Tibial nerve (tissue), 4 donors: ENCODE measurements around the gene STAMBP. TPM values are rescaled to one million over a fixed set of nuclear protein-coding genes. Genes with fewer than 3 reads are reported as not detected.

Source experiments
- DNase-seq, 2 donors: peaks; one replicate each; pipeline ENCODE4 v3.0.0-alpha.2; 2019; ENCODE audit warnings: low spot score in 2 of 2
- H3K27ac ChIP-seq, 4 donors: fragments of 200-600 bp; sonication (generic) in 3 of 4; one replicate each; pipeline ENCODE4 v1.5.1; 2017 to 2019; ENCODE audit warnings: mild to moderate bottlenecking in 1 of 4
- H3K27me3 ChIP-seq, 2 donors: fragments of 200-600 bp; sonication (generic) in 1 of 2; one replicate each; pipeline versions ENCODE4 v1.5.1 to v1.6.0; 2017 to 2019
- H3K36me3 ChIP-seq, 3 donors: fragments of 200-600 bp; sonication (generic); one replicate each; pipeline ENCODE4 v1.5.1; 2018 to 2019
- H3K4me1 ChIP-seq, 4 donors: fragments of 200-600 bp; sonication (generic) in 3 of 4; one replicate each; pipeline ENCODE4 v1.5.1; 2017 to 2019
- H3K4me3 ChIP-seq, 4 donors: fragments of 200-600 bp; sonication (generic) in 3 of 4; one replicate each; pipeline ENCODE4 v1.5.1; 2017 to 2019; ENCODE audit warnings: mild to moderate bottlenecking in 1 of 4, moderate library complexity in 1 of 4
- H3K9me3 ChIP-seq, 4 donors: fragments of 200-600 bp; sonication (generic) in 3 of 4; one replicate each; pipeline ENCODE4 v1.5.1; 2017 to 2019
- CTCF ChIP-seq, 5 experiments: fragments of 200-600 bp in 3 of 5; fragments of 450-650 bp in 2 of 5; sonication (generic) in 3 of 5; IDR thresholded peaks; one replicate each; pipeline ENCODE4 v1.5.1; 2016 to 2019; ENCODE audit warnings: antibody characterized with exemption in 5 of 5, mild to moderate bottlenecking in 3 of 5, moderate library complexity in 2 of 5
- EP300 ChIP-seq, 2 donors: sonication (generic); formaldehyde crosslinking; IDR thresholded peaks; one replicate each; pipeline ENCODE4 v1.6.1; 2017; ENCODE audit warnings: antibody characterized with exemption in 2 of 2, mild to moderate bottlenecking in 1 of 2
- POLR2A ChIP-seq, 2 donors: fragments of 450-650 bp; IDR thresholded peaks; one replicate each; pipeline ENCODE4 v1.6.1; 2017; ENCODE audit warnings: antibody characterized with exemption in 2 of 2, mild to moderate bottlenecking in 2 of 2, moderate library complexity in 2 of 2
- WGBS, 2 donors: methylation state at CpG; one replicate each; pipeline ENCODE4 v1.1.5; 2018; 5-methylcytosine and 5-hydroxymethylcytosine counted together
- total RNA-seq, 4 donors: library from RNA; depleted of rRNA; stranded (reverse); fragments of >200 nt; gene quantifications; one replicate each; pipeline ENCODE4 v1.1.0, GENCODE V29; 2016

Gene STAMBP
- total RNA-seq, 4 donors from 2014 or later: 20.7 to 47.2 (median 24.8) TPM

- TF ChIP-seq EP300 (IDR thresholded peaks at IDR 0.05) (no peak), POLR2A (IDR thresholded peaks at IDR 0.05) (no peak), CTCF (IDR thresholded peaks at IDR 0.05) (no peak)
- Histone ChIP-seq H3K27ac (no peak overlapping the region), H3K36me3 (no peaks in the 10 kb centered on the region), H3K9me3 (no peaks in the 10 kb centered on the region), H3K4me1 (no peaks in the 10 kb centered on the region), H3K4me3 (no peak overlapping the region), H3K27me3 (peaks cover 0 to 9% of the 10 kb centered on the region in 2 donors)
- DNase-seq: no peak
These were observed 16.1 kb upstream of the STAMBP start for GRCh38 chr2:73812635-73813034.

GRCh38 chr2:73818296-73818695, 10.5 kb upstream of the STAMBP start:
- peaks cover 0 to 16% of the 10 kb centered on the region in 2 donors for H3K27me3 ChIP-seq
- no peaks in the 10 kb centered on the region for H3K9me3 ChIP-seq
- DNase-seq: no peak
- H3K27ac ChIP-seq: no peak overlapping the region
- no peaks in the 10 kb centered on the region for H3K4me1 ChIP-seq
- no peak overlapping the region for H3K4me3 ChIP-seq
- H3K36me3 ChIP-seq: no peaks in the 10 kb centered on the region
- WGBS, 2 donors: 80 to 84% methylated on average over 18 of the region's 18 CpGs
- TF ChIP-seq CTCF (IDR thresholded peaks at IDR 0.05): no peak
- TF ChIP-seq POLR2A (IDR thresholded peaks at IDR 0.05): no peak
- no peak for TF ChIP-seq EP300 (IDR thresholded peaks at IDR 0.05)

- peaks cover 0 to 12% of the 10 kb centered on the region in 2 donors for H3K27me3 ChIP-seq
- WGBS, 2 donors: 30 to 35% methylated on average over 2 of the region's 2 CpGs
- peaks cover 0 to 5% (median 0%) of the 10 kb centered on the region in 4 donors for H3K4me1 ChIP-seq
- no peak overlapping the region for H3K4me3 ChIP-seq
- no peaks in the 10 kb centered on the region for H3K9me3 ChIP-seq
- no peak overlapping the region for H3K27ac ChIP-seq
- TF ChIP-seq CTCF (IDR thresholded peaks at IDR 0.05): no peak
- TF ChIP-seq EP300 (IDR thresholded peaks at IDR 0.05): no peak
- TF ChIP-seq POLR2A (IDR thresholded peaks at IDR 0.05): no peak
- no peak for DNase-seq
- H3K36me3 ChIP-seq: no peaks in the 10 kb centered on the region
These were observed 7.5 kb upstream of the STAMBP start for GRCh38 chr2:73821227-73821626.

- peaks cover 0 to 12% of the 10 kb centered on the region in 2 donors for H3K27me3 ChIP-seq
- peaks cover 0 to 5% (median 0%) of the 10 kb centered on the region in 4 donors for H3K4me1 ChIP-seq
- no peaks in the 10 kb centered on the region for H3K36me3 ChIP-seq
- no peak for DNase-seq
- no peak overlapping the region for H3K4me3 ChIP-seq
- no peak overlapping the region for H3K27ac ChIP-seq
- WGBS, 2 donors: 53% methylated on average over 2 of the region's 2 CpGs
- TF ChIP-seq EP300 (IDR thresholded peaks at IDR 0.05) (no peak), POLR2A (IDR thresholded peaks at IDR 0.05) (no peak), CTCF (IDR thresholded peaks at IDR 0.05) (no peak)
- H3K9me3 ChIP-seq: no peaks in the 10 kb centered on the region
These were observed 7.1 kb upstream of the STAMBP start for GRCh38 chr2:73821669-73822068.

GRCh38 chr2:73822276-73822675, 6.5 kb upstream of the STAMBP start:
- Histone ChIP-seq H3K27ac (no peak overlapping the region), H3K4me3 (no peak overlapping the region), H3K9me3 (no peaks in the 10 kb centered on the region), H3K4me1 (peaks cover 0 to 5% (median 0%) of the 10 kb centered on the region in 4 donors), H3K27me3 (peaks cover 0 to 12% of the 10 kb centered on the region in 2 donors), H3K36me3 (no peaks in the 10 kb centered on the region)
- no peak for DNase-seq
- no peak for TF ChIP-seq POLR2A (IDR thresholded peaks at IDR 0.05)
- no peak for TF ChIP-seq EP300 (IDR thresholded peaks at IDR 0.05)
- no peak for TF ChIP-seq CTCF (IDR thresholded peaks at IDR 0.05)
- WGBS, 2 donors: 38 to 75% methylated on average over 1 of the region's 1 CpG
